ENCODE measurements around the gene DAW1.

GRCh38 chr2:227861011-227861410 is 10.4 kb upstream of the DAW1 start:
- TF ChIP-seq CTCF (IDR thresholded peaks at IDR 0.05) (no peak), POLR2A (IDR thresholded peaks at IDR 0.05) (no peak)

Measured in uterus (tissue), 2 donors.